Smooth muscle cell (in vitro differentiated cells): Measurements from ENCODE around the gene SLIT1. TPM values are rescaled to one million over a fixed set of nuclear protein-coding genes. Genes with fewer than 3 reads are reported as not detected.

ENCODE experiments used
- DNase-seq: peaks from one replicate; lab custom pipeline; 2025; ENCODE audit not compliant: unreplicated experiment; lab: John Stamatoyannopoulos, UW
- H2AFZ ChIP-seq: fragments of 200-600 bp; sonication (generic); 2 replicates; pipeline ENCODE4 v1.6.0; 2016; ENCODE audit warnings: antibody characterized with exemption, low read depth, mild to moderate bottlenecking
- H3F3A ChIP-seq: fragments of 200-600 bp; sonication (generic); 2 replicates; pipeline ENCODE4 v1.6.0; 2017; ENCODE audit warnings: antibody characterized with exemption, low read depth
- H3K27ac ChIP-seq: fragments of 200-600 bp; sonication (generic); 2 replicates; pipeline ENCODE4 v1.5.1; 2016; ENCODE audit warnings: low read depth, mild to moderate bottlenecking
- H3K27me3 ChIP-seq: fragments of 200-600 bp; sonication (generic); 2 replicates; pipeline ENCODE4 v1.6.1; 2016; ENCODE audit warnings: low read depth, mild to moderate bottlenecking
- H3K36me3 ChIP-seq: fragments of 200-600 bp; sonication (generic); 2 replicates; pipeline ENCODE4 v1.5.1; 2016; ENCODE audit warnings: low read depth
- H3K4me1 ChIP-seq: fragments of 200-600 bp; sonication (generic); 2 replicates; pipeline ENCODE4 v1.5.1; 2016; ENCODE audit warnings: low read depth
- H3K4me2 ChIP-seq: fragments of 200-600 bp; sonication (generic); 2 replicates; pipeline ENCODE4 v1.6.0; 2016; ENCODE audit warnings: mild to moderate bottlenecking
- H3K4me3 ChIP-seq: fragments of 200-600 bp; sonication (generic); 2 replicates; pipeline ENCODE4 v1.5.1; 2016; ENCODE audit warnings: mild to moderate bottlenecking
- H3K79me2 ChIP-seq: fragments of 200-600 bp; sonication (generic); 2 replicates; pipeline ENCODE4 v1.6.0; 2016; ENCODE audit warnings: low read depth, mild to moderate bottlenecking
- H3K9ac ChIP-seq: fragments of 200-600 bp; sonication (generic); 2 replicates; pipeline ENCODE4 v1.6.0; 2016; ENCODE audit warnings: low read depth
- H3K9me3 ChIP-seq: fragments of 200-600 bp; sonication (generic); replicated peaks from 2 replicates; pipeline ENCODE4 v1.5.1; 2016; ENCODE audit warnings: low read depth
- H4K20me1 ChIP-seq: fragments of 200-600 bp; sonication (generic); 2 replicates; pipeline ENCODE4 v1.6.0; 2016; ENCODE audit warnings: low read depth
- WGBS: methylation state at CpG from one replicate; pipeline ENCODE4 v1.1.7; 2016; ENCODE audit warnings: low lambda C conversion rate; 5-methylcytosine and 5-hydroxymethylcytosine counted together
- polyA plus RNA-seq: library from polyadenylated mRNA; unstranded; fragments of >200 nt; fragmentation: Nextera tagmentation; extraction: Ambion mirVana; gene quantifications from 2 replicates; pipeline ENCODE4 v1.2.1, GENCODE V29; 2016
- total RNA-seq: library from RNA; depleted of rRNA; stranded (reverse); fragments of >200 nt; gene quantifications from 2 replicates; pipeline ENCODE4 v1.2.3, GENCODE V29; 2014
- TF ChIP-seq, protein P1 (sequence below): fragments of 200-600 bp; sonication (generic); IDR thresholded peaks from 2 replicates; pipeline ENCODE4 v1.5.1; 2017; ENCODE audit warnings: borderline replicate concordance, mild to moderate bottlenecking, antibody characterized with exemption; ENCODE audit not compliant: insufficient read depth, poor library complexity, severe bottlenecking

Gene SLIT1
- total and polyA plus RNA-seq, 2 experiments from 2014 or later: 0.15 TPM; not detected in 1

GRCh38 chr10:96988426-96988825 lies 197.3 kb downstream of the SLIT1 start:
- Histone ChIP-seq H3K36me3 (no peaks in the 10 kb centered on the region), H3K4me1 (peaks cover 20% of the 10 kb centered on the region), H3K4me2 (no peak overlapping the region), H3K79me2 (no peaks in the 10 kb centered on the region), H3F3A (peaks cover 5% of the 10 kb centered on the region), H3K4me3 (no peak overlapping the region), H2AFZ (no peak overlapping the region), H4K20me1 (no peaks in the 10 kb centered on the region), H3K9me3 (no peaks in the 10 kb centered on the region), H3K27ac (no peak overlapping the region), H3K27me3 (no peaks in the 10 kb centered on the region), H3K9ac (no peak overlapping the region)
- TF ChIP-seq, protein P1, sequence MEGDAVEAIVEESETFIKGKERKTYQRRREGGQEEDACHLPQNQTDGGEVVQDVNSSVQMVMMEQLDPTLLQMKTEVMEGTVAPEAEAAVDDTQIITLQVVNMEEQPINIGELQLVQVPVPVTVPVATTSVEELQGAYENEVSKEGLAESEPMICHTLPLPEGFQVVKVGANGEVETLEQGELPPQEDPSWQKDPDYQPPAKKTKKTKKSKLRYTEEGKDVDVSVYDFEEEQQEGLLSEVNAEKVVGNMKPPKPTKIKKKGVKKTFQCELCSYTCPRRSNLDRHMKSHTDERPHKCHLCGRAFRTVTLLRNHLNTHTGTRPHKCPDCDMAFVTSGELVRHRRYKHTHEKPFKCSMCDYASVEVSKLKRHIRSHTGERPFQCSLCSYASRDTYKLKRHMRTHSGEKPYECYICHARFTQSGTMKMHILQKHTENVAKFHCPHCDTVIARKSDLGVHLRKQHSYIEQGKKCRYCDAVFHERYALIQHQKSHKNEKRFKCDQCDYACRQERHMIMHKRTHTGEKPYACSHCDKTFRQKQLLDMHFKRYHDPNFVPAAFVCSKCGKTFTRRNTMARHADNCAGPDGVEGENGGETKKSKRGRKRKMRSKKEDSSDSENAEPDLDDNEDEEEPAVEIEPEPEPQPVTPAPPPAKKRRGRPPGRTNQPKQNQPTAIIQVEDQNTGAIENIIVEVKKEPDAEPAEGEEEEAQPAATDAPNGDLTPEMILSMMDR: no peak
- 75% methylated on average over 4 of the region's 4 CpGs for WGBS
- no peak for DNase-seq

- no peaks in the 10 kb centered on the region for H3K9me3 ChIP-seq
- TF ChIP-seq, protein P1: no peak
- H3K27ac ChIP-seq: no peak overlapping the region
- no peak for DNase-seq
- H4K20me1 ChIP-seq: no peaks in the 10 kb centered on the region
- no peak overlapping the region for H3K4me3 ChIP-seq
- no peak overlapping the region for H3K4me2 ChIP-seq
- no peak overlapping the region for H3K9ac ChIP-seq
- no peaks in the 10 kb centered on the region for H3K36me3 ChIP-seq
- 95% methylated on average over 3 of the region's 3 CpGs for WGBS
- no peaks in the 10 kb centered on the region for H3K79me2 ChIP-seq
- H3K27me3 ChIP-seq: no peaks in the 10 kb centered on the region
- H2AFZ ChIP-seq: no peak overlapping the region
- peaks cover 5% of the 10 kb centered on the region for H3F3A ChIP-seq
- peaks cover 20% of the 10 kb centered on the region for H3K4me1 ChIP-seq
Observed at GRCh38 chr10:96987842-96988175, 197.9 kb downstream of the SLIT1 start.

DNA sequence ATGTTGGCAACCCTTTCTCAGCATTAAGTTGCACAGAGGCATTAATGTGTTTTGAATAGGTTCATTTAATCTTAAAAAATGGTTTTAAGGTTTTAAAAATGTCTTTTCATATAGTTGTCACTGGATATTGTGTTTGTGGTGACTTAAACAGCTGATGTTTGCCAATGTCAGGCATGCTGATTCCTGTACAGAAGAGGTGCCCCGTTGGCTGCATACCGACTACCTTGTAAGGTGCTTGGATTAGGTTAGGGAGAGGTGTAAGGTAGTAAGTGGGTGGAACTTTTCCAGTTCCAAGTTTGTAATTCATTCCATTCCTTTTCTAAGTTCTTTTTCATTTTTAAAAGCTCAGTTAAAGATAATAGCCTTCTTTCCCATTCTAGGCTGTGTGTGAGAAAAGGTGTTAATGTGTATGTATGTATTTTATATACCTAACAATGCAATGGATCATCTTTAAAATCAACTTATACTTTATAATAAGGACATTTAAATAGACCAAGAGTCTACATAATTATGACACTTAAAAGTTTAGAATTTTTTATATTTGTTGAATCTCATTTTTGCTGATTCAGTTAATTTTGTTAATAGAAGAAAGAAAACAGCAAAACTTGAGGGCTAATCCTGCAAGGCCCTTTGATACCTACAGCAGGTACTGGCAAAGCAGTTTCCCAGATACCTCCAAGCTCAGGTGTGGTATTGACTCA lies 198.5 kb downstream of the SLIT1 start:
- H3K9ac ChIP-seq: no peak overlapping the region
- WGBS: 98% methylated on average over 2 of the region's 2 CpGs
- peaks cover 5% of the 10 kb centered on the region for H3F3A ChIP-seq
- TF ChIP-seq, protein P1: no peak
- no peak for DNase-seq
- H3K4me2 ChIP-seq: no peak overlapping the region
- no peak overlapping the region for H3K27ac ChIP-seq
- H3K79me2 ChIP-seq: no peaks in the 10 kb centered on the region
- no peaks in the 10 kb centered on the region for H4K20me1 ChIP-seq
- peaks cover 20% of the 10 kb centered on the region for H3K4me1 ChIP-seq
- H3K9me3 ChIP-seq: no peaks in the 10 kb centered on the region
- no peaks in the 10 kb centered on the region for H3K36me3 ChIP-seq
- H3K4me3 ChIP-seq: no peak overlapping the region
- H2AFZ ChIP-seq: no peak overlapping the region
- no peaks in the 10 kb centered on the region for H3K27me3 ChIP-seq

DNA sequence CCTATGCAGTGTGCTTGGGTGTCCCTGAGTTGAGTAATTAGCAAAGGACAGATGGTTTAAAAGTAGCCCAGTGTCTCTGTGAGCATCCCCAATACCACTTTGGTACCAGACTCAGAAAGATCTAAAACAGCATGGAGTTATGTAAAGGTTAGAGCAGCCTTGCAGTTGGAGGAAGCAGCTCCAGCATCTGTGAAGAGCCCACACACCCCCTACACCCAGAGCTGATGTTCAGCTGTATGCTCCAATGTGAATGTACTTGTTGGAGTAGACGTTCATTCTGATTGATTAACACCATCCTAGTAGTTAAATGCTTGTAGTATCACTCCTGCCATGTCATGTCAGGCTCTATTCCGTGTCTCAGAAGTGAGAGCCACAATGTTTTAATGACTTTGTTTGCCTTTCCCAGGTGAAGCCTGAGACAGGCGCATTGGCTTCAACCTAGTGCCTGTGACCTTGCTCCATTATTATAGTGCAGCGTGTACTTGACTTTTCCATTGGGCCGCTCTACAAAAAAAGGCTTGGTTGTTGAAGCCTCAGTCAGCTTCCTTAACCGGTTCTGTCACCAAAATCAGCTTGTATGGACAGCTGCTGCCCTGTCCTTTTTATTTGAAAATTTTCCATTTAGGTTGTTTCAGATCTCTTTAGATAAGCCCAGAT lies 199.4 kb downstream of the SLIT1 start:
- H3K4me2 ChIP-seq: no peak overlapping the region
- TF ChIP-seq, protein P1: no peak
- WGBS: 98% methylated on average over 6 of the region's 6 CpGs

More for the DNA sequence above, 199.4 kb downstream of the SLIT1 start:
- H3K79me2 ChIP-seq: no peaks in the 10 kb centered on the region
- no peaks in the 10 kb centered on the region for H3K27me3 ChIP-seq
- H3K36me3 ChIP-seq: no peaks in the 10 kb centered on the region
- H3F3A ChIP-seq: peaks cover 5% of the 10 kb centered on the region
- no peak overlapping the region for H2AFZ ChIP-seq
- H3K4me3 ChIP-seq: no peak overlapping the region
- DNase-seq: no peak
- H3K27ac ChIP-seq: no peak overlapping the region
- no peak overlapping the region for H3K9ac ChIP-seq
- peaks cover 20% of the 10 kb centered on the region for H3K4me1 ChIP-seq
- H3K9me3 ChIP-seq: no peaks in the 10 kb centered on the region
- H4K20me1 ChIP-seq: no peaks in the 10 kb centered on the region
